ENCODE results near the gene NDUFC2. TPM values are rescaled to one million over a fixed set of nuclear protein-coding genes. Genes with fewer than 3 reads are reported as not detected.

The NDUFC2 gene
- total and polyA plus RNA-seq, 2 of the 13 experiments (the other 11 are each of a cell fraction or from before 2014, with no cell fraction given), result 256 to 363 TPM

DNA sequence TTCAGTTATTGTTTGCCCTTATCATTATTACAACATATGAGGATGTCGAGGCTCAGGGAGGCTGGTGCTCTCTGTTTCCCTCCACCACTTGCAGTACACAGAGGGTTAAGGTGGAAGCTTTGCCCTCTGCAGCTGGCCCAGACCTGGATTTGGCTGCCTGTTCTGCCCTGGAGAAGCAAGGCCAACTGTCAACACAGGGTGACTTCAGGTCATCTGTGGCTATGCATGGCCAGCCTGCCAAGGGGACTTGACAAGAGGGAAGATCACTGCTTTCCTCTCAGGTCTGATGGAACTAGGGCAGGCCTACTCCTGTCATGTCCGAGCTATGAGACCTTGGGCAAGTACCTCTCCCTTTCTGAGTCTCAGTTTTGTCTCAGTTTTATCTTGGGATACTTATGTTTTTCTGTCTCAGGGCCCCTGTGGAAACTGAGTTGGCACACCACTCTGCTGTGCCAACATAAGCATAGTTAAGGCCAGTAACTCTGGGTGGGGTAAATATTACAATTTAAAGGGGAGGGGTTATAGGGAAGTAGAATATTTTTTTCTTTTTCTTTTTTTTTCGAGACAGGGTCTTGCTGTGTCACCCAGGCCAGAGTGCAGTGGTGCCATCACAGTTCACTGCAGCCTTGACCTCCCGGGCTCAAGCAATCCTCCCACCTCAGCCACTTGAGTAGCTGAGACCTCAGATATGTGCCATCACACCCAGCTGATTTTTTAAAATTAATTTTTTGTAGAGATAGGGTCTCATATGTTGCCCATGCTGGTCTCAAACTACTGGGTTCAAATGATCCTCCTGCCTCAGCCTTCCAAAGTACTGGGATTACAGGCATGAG lies 18.4 kb downstream of the NDUFC2 start (continued):
- TF ChIP-seq, protein P1, sequence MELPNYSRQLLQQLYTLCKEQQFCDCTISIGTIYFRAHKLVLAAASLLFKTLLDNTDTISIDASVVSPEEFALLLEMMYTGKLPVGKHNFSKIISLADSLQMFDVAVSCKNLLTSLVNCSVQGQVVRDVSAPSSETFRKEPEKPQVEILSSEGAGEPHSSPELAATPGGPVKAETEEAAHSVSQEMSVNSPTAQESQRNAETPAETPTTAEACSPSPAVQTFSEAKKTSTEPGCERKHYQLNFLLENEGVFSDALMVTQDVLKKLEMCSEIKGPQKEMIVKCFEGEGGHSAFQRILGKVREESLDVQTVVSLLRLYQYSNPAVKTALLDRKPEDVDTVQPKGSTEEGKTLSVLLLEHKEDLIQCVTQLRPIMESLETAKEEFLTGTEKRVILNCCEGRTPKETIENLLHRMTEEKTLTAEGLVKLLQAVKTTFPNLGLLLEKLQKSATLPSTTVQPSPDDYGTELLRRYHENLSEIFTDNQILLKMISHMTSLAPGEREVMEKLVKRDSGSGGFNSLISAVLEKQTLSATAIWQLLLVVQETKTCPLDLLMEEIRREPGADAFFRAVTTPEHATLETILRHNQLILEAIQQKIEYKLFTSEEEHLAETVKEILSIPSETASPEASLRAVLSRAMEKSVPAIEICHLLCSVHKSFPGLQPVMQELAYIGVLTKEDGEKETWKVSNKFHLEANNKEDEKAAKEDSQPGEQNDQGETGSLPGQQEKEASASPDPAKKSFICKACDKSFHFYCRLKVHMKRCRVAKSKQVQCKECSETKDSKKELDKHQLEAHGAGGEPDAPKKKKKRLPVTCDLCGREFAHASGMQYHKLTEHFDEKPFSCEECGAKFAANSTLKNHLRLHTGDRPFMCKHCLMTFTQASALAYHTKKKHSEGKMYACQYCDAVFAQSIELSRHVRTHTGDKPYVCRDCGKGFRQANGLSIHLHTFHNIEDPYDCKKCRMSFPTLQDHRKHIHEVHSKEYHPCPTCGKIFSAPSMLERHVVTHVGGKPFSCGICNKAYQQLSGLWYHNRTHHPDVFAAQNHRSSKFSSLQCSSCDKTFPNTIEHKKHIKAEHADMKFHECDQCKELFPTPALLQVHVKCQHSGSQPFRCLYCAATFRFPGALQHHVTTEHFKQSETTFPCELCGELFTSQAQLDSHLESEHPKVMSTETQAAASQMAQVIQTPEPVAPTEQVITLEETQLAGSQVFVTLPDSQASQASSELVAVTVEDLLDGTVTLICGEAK (IDR thresholded peaks at IDR 0.05), result no peak
- TF ChIP-seq, protein P1 (CRISPR knock-in tag; IDR thresholded peaks at IDR 0.05), result no peak
- TF ChIP-seq ZSCAN9 (CRISPR knock-in tag; IDR thresholded peaks at IDR 0.05; ENCODE audit: borderline replicate concordance), result no peak; the same call in 1 of the 2 replicates
- no peak for TF ChIP-seq SCMH1 (CRISPR knock-in tag; IDR thresholded peaks at IDR 0.05; ENCODE audit: borderline replicate concordance)
- TF ChIP-seq, protein P2, sequence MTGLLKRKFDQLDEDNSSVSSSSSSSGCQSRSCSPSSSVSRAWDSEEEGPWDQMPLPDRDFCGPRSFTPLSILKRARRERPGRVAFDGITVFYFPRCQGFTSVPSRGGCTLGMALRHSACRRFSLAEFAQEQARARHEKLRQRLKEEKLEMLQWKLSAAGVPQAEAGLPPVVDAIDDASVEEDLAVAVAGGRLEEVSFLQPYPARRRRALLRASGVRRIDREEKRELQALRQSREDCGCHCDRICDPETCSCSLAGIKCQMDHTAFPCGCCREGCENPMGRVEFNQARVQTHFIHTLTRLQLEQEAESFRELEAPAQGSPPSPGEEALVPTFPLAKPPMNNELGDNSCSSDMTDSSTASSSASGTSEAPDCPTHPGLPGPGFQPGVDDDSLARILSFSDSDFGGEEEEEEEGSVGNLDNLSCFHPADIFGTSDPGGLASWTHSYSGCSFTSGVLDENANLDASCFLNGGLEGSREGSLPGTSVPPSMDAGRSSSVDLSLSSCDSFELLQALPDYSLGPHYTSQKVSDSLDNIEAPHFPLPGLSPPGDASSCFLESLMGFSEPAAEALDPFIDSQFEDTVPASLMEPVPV (CRISPR knock-in tag; IDR thresholded peaks at IDR 0.05), result no peak
- TF ChIP-seq TRIM24 (CRISPR knock-in tag; IDR thresholded peaks at IDR 0.05), result no peak
- TF ChIP-seq, protein P3, sequence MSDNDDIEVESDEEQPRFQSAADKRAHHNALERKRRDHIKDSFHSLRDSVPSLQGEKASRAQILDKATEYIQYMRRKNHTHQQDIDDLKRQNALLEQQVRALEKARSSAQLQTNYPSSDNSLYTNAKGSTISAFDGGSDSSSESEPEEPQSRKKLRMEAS (IDR thresholded peaks at IDR 0.05), result no peak
- TF ChIP-seq, protein P4, sequence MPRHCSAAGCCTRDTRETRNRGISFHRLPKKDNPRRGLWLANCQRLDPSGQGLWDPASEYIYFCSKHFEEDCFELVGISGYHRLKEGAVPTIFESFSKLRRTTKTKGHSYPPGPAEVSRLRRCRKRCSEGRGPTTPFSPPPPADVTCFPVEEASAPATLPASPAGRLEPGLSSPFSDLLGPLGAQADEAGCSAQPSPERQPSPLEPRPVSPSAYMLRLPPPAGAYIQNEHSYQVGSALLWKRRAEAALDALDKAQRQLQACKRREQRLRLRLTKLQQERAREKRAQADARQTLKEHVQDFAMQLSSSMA (CRISPR knock-in tag; IDR thresholded peaks at IDR 0.05), result no peak
- no peak for TF ChIP-seq SMARCC2 (IDR thresholded peaks at IDR 0.05)
- TF ChIP-seq, protein P5, sequence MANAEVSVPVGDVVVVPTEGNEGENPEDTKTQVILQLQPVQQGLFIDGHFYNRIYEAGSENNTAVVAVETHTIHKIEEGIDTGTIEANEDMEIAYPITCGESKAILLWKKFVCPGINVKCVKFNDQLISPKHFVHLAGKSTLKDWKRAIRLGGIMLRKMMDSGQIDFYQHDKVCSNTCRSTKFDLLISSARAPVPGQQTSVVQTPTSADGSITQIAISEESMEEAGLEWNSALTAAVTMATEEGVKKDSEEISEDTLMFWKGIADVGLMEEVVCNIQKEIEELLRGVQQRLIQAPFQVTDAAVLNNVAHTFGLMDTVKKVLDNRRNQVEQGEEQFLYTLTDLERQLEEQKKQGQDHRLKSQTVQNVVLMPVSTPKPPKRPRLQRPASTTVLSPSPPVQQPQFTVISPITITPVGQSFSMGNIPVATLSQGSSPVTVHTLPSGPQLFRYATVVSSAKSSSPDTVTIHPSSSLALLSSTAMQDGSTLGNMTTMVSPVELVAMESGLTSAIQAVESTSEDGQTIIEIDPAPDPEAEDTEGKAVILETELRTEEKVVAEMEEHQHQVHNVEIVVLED (CRISPR knock-in tag; IDR thresholded peaks at IDR 0.05; ENCODE audit: borderline replicate concordance), result 0 out of 2 replicates have a peak, but pooled peaks have one; percentile 38
- no peak for TF ChIP-seq KAT8 (CRISPR knock-in tag; IDR thresholded peaks at IDR 0.05)
- no peak for TF ChIP-seq SMAD3 (CRISPR knock-in tag; IDR thresholded peaks at IDR 0.05)
- no peak for TF ChIP-seq CBX1 (IDR thresholded peaks at IDR 0.05; ENCODE audit: low read depth)
- no peak for TF ChIP-seq PRPF4 (IDR thresholded peaks at IDR 0.05; ENCODE audit: low read depth, low read length, poor library complexity, severe bottlenecking)
- TF ChIP-seq TCF7L2 (IDR thresholded peaks at IDR 0.05; ENCODE audit: low read depth, low read length), result no peak
- no peak for TF ChIP-seq ZNF136 (CRISPR knock-in tag; IDR thresholded peaks at IDR 0.05; ENCODE audit: low read depth)
